ENCODE measurements around the gene COL23A1.

The COL23A1 gene

DNA sequence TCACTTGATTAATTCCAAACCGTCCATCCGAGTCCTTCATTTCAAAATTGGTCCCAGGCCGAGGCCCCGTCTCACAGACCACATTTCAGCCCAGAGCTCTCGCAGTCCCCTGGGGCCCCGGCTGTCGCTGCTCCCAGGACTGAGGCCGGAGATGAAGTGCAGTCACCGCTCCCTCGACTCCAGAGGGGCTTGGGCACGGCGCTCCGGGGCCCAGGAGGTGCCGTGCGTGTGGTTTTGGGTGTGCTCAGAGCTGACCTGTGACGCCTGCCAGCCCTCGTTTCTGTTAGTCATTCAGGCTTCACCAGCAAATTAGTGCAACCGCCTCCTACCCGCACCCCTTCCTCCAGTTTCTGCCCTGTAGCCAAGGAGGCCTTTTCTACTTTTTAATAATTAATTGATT is 308.9 kb downstream of the COL23A1 start:
- H3K4me3 Mint-ChIP-seq, result no peak overlapping the region
- H3K4me1 Mint-ChIP-seq, result peaks cover 10% of the 10 kb centered on the region
- peaks cover 8% of the 10 kb centered on the region for H3K9me3 Mint-ChIP-seq
- no peaks in the 10 kb centered on the region for H3K36me3 Mint-ChIP-seq
- ATAC-seq, result no peak
- H3K27ac Mint-ChIP-seq, result no peak overlapping the region
- peaks cover 41% of the 10 kb centered on the region for H3K27me3 Mint-ChIP-seq

DNA sequence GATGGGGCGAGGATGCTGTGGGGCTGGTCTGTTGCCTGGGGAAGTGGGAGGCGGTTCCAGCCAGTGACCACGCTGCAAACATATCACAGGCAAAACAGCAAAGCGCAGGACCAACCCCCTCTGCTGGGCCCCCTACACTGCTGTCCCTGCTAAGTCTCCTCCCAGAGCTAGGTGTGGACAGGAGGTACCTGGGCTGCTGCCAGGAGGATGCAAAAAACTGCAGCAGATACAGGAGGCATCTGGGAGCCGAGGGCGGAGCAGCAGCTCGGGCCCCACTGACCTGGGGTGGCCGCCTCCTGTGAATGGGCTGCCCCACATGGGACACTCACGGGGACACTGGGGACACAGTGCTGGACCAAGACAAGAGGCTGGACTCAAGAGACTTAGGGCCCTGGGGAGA is 309.6 kb downstream of the COL23A1 start:
- Mint-ChIP-seq H3K4me1 (peaks cover 10% of the 10 kb centered on the region), H3K27ac (no peak overlapping the region), H3K36me3 (no peaks in the 10 kb centered on the region), H3K4me3 (no peak overlapping the region), H3K9me3 (peaks cover 8% of the 10 kb centered on the region), H3K27me3 (peaks cover 44% of the 10 kb centered on the region)
- ATAC-seq, result no peak

GRCh38 chr5:178279723-178280438 is 310.3 kb downstream of the COL23A1 start:
- peak; percentile 68 for ATAC-seq
- H3K27me3 Mint-ChIP-seq, result peaks cover 51% of the 10 kb centered on the region
- peak overlapping the region; percentile 16 for H3K27ac Mint-ChIP-seq

GRCh38 chr5:178279026-178279722 is 311.0 kb downstream of the COL23A1 start:
- peaks cover 8% of the 10 kb centered on the region for H3K9me3 Mint-ChIP-seq
- H3K27me3 Mint-ChIP-seq, result peaks cover 58% of the 10 kb centered on the region
- H3K4me1 Mint-ChIP-seq, result peaks cover 10% of the 10 kb centered on the region
- H3K27ac Mint-ChIP-seq, result peak overlapping the region; percentile 16
- H3K36me3 Mint-ChIP-seq, result no peaks in the 10 kb centered on the region
- no peak overlapping the region for H3K4me3 Mint-ChIP-seq
- ATAC-seq, result no peak

More at GRCh38 chr5:178279723-178280438, 310.3 kb downstream of the COL23A1 start:
- no peak overlapping the region for H3K4me3 Mint-ChIP-seq
- H3K9me3 Mint-ChIP-seq, result peaks cover 8% of the 10 kb centered on the region
- peaks cover 10% of the 10 kb centered on the region for H3K4me1 Mint-ChIP-seq
- no peaks in the 10 kb centered on the region for H3K36me3 Mint-ChIP-seq

- no peak overlapping the region for H3K27ac Mint-ChIP-seq
- no peak overlapping the region for H3K4me3 Mint-ChIP-seq
- H3K36me3 Mint-ChIP-seq, result no peaks in the 10 kb centered on the region
- peaks cover 10% of the 10 kb centered on the region for H3K4me1 Mint-ChIP-seq
- H3K27me3 Mint-ChIP-seq, result peaks cover 65% of the 10 kb centered on the region
- ATAC-seq, result no peak
- peaks cover 4% of the 10 kb centered on the region for H3K9me3 Mint-ChIP-seq
Observed at GRCh38 chr5:178278358-178279023, 311.7 kb downstream of the COL23A1 start.

- no peaks in the 10 kb centered on the region for H3K9me3 Mint-ChIP-seq
Observed at GRCh38 chr5:178277866-178278265, 312.3 kb downstream of the COL23A1 start.

GRCh38 chr5:178277346-178277745 is 312.8 kb downstream of the COL23A1 start:
- Mint-ChIP-seq H3K9me3 (no peaks in the 10 kb centered on the region), H3K4me1 (peaks cover 10% of the 10 kb centered on the region), H3K27ac (no peak overlapping the region), H3K27me3 (peaks cover 76% of the 10 kb centered on the region), H3K36me3 (no peaks in the 10 kb centered on the region), H3K4me3 (no peak overlapping the region)
- ATAC-seq, result no peak

More at GRCh38 chr5:178277866-178278265, 312.3 kb downstream of the COL23A1 start:
- no peak for ATAC-seq
- Mint-ChIP-seq H3K27me3 (peaks cover 71% of the 10 kb centered on the region), H3K4me1 (peaks cover 10% of the 10 kb centered on the region), H3K27ac (no peak overlapping the region), H3K4me3 (no peak overlapping the region), H3K36me3 (no peaks in the 10 kb centered on the region)

DNA sequence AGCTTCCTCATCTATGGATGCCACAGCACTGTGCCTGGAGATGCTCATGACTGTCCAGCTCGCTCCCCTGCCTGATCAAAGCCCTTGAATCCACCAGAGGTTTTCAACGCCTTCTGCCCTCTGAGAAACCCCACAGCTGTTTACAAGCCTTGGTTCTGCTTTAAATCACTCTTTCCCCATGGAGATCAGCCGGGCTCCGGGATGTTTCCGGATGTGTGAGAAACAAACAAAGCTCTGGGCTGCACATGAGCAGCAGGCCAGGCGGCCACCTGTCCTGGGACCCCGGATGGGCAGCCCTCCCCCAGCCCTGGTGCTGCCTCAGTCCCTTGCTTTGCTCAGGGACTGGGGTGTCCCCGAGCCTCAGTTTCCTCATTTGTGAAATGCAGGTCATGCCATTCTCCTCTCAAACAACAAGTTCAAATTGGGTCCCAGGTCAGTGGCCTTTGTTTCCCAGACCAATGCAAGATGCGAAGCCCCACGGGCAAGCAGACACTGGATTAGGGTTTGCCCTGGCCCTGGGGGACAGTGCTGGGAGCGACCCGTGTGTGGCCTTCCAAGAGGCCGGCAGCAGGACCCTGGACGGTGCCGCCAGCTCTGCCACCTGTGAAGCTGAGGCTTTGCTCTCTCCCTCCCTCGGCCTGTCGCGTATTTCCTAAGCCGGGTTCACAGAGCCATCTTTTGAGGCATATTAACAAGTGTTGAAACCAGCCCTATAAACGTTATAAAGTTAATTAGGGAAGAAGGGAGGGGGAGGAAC is 315.2 kb downstream of the COL23A1 start:
- Mint-ChIP-seq H3K4me1 (peaks cover 4% of the 10 kb centered on the region), H3K27ac (no peak overlapping the region), H3K27me3 (peaks cover 70% of the 10 kb centered on the region), H3K36me3 (no peaks in the 10 kb centered on the region), H3K4me3 (no peak overlapping the region), H3K9me3 (no peaks in the 10 kb centered on the region)
- ATAC-seq, result no peak

- Mint-ChIP-seq H3K27ac (no peak overlapping the region), H3K36me3 (no peaks in the 10 kb centered on the region), H3K4me1 (no peaks in the 10 kb centered on the region), H3K27me3 (peaks cover 60% of the 10 kb centered on the region), H3K9me3 (peaks cover 5% of the 10 kb centered on the region), H3K4me3 (no peak overlapping the region)
- peak; percentile 3 for ATAC-seq
Observed at GRCh38 chr5:178273665-178274541, 316.3 kb downstream of the COL23A1 start.

GRCh38 chr5:178273041-178273440 is 317.2 kb downstream of the COL23A1 start:
- no peak for ATAC-seq
- Mint-ChIP-seq H3K27ac (no peak overlapping the region), H3K27me3 (peaks cover 51% of the 10 kb centered on the region), H3K9me3 (peaks cover 5% of the 10 kb centered on the region), H3K4me1 (no peaks in the 10 kb centered on the region), H3K36me3 (no peaks in the 10 kb centered on the region), H3K4me3 (no peak overlapping the region)

DNA sequence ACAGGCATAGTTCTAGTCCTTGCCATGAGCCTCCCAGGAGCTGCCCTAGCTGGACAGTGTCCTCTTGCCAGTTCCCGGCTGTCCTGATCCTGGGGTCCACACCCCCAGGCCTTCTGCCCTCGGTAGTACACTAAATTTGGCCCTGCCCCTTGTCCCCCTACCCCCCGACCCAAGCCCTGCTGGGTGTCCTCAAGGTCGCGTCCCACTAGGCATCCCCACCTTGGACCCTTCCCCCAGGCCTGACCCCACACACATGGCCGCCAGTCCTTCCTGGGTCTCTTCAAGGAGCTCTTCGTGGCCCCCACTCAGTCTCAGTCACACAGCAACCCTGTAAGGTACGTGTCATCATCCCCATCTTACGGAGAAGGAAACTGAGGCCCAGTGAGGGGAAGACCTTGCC is 317.6 kb downstream of the COL23A1 start:
- Mint-ChIP-seq H3K27me3 (peaks cover 47% of the 10 kb centered on the region), H3K27ac (no peak overlapping the region), H3K4me1 (no peaks in the 10 kb centered on the region), H3K4me3 (no peak overlapping the region), H3K9me3 (peaks cover 5% of the 10 kb centered on the region), H3K36me3 (no peaks in the 10 kb centered on the region)
- no peak for ATAC-seq

DNA sequence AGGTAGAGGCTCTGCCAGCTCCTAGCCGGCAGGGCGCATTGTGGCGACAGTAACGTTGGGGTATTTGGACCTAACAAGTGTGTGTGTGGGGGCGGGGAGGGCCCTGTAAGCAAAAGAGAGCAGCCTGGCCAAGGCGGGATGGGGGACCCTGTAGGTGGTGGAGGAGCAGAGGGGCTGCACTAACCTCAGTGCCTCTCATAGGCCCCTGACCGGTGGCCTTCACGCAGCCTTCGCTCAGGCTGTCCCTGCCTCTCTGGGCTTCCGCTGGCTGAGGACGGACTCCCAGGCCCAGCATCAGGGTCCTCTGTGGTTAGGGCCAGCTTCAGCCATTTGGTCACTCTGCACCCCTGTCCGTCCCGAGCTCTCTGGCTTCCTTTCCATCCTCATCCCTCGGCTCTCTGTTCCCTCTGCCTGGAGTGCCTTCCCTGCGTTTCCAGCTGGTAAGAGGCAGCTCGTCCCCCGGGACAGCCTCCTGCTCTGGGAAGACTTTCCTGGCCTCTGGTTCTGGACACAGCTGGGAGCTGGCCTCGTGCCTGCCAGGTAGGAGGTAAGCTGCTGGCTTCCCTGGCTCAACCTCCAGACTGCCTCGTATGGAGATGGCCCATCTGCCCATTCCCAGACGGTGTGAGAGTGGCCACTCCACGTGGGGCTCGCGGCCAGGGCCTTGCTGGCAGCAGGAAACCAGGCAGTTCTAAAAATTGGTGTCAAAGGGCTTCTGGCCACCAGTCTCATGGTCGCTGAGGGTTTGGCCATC is 318.3 kb downstream of the COL23A1 start:
- H3K36me3 Mint-ChIP-seq, result no peaks in the 10 kb centered on the region
- ATAC-seq, result no peak
- H3K4me3 Mint-ChIP-seq, result no peak overlapping the region
- peaks cover 5% of the 10 kb centered on the region for H3K9me3 Mint-ChIP-seq
- H3K4me1 Mint-ChIP-seq, result no peaks in the 10 kb centered on the region
- peaks cover 44% of the 10 kb centered on the region for H3K27me3 Mint-ChIP-seq
- no peak overlapping the region for H3K27ac Mint-ChIP-seq

DNA sequence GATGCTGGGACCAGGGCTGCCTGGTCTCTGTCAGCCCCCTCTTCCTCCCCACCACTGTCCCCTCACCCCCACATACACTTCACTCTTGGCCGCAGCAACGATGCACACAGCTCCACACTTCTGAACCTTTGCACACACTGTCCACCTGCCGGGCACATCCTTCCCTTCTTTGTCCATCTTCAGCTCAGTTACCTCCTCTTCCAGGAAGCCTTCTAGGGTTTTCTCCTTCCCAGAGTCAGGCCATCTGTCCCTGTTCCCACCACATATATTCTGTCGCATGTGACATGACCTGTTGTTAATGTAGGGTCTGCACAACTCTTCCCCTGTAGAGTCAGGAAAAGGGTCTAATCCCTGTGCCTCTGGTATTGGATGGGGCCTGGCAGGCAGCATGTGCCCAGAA is 319.0 kb downstream of the COL23A1 start:
- Mint-ChIP-seq H3K27ac (no peak overlapping the region), H3K4me3 (no peak overlapping the region), H3K9me3 (peaks cover 5% of the 10 kb centered on the region), H3K27me3 (peaks cover 44% of the 10 kb centered on the region), H3K4me1 (no peaks in the 10 kb centered on the region), H3K36me3 (no peaks in the 10 kb centered on the region)
- ATAC-seq, result no peak

DNA sequence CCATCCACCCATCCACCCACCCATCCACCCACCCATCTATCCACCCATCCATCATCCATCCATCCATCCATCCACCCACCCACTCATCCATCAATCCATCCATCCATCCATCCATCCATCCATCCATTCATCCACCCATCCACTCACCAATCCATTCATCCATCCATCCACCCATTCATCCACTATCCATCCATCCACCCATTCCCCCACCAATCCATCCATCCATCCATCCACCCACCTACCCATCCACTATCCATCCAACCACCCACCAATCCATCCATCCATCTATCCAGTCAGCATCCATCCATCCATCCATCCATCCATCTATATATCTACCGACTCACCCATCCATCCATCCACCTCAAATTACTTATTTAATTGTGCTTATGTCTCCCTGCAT is 320.7 kb downstream of the COL23A1 start:
- peaks cover 26% of the 10 kb centered on the region for H3K27me3 Mint-ChIP-seq
- no peaks in the 10 kb centered on the region for H3K36me3 Mint-ChIP-seq
- peaks cover 5% of the 10 kb centered on the region for H3K9me3 Mint-ChIP-seq
- ATAC-seq, result no peak
- no peak overlapping the region for H3K4me3 Mint-ChIP-seq
- H3K4me1 Mint-ChIP-seq, result no peaks in the 10 kb centered on the region
- no peak overlapping the region for H3K27ac Mint-ChIP-seq

Data from stimulated activated memory B cell treated with anti-CD40 and anti-IgM and Interleukin-4, amounts not matched to agents 10 μg/mL and 1 μg/mL and 100 μg/mL, for 72 hours (primary cell).